HG02870 (cell line): ENCODE data around the gene TMEM238L.

Experiments
- ATAC-seq: cut with Tn5 transposase; IDR thresholded peaks from one replicate; pipeline ENCODE4 v1.9.1; 2021; ENCODE audit warnings: mild to moderate bottlenecking, moderate library complexity; ENCODE audit not compliant: unreplicated experiment

The TMEM238L gene

DNA sequence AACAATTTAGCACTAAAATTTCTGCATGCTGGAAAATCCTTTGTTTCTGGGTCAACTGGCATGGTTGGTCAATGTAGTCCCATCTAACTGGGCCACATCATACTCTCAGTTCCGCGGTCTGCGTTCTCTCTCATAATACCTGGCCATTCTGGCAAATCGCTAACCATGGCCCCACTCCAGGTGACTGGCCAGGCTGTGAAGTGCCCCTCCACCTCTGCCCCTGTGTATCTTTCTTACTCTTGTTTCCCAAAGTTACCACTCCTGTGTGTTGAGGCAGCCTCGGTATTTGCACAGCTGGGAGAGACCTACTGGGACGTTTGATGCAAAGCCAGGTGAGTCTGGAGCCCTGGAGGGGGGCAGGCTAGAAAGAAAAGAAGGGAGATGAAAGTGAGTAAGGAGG, 2.0 kb upstream of the TMEM238L start:
- ATAC-seq, result no peak

GRCh38 chr17:10804546-10804945, 647 bp upstream of the TMEM238L start:
- no peak for ATAC-seq

DNA sequence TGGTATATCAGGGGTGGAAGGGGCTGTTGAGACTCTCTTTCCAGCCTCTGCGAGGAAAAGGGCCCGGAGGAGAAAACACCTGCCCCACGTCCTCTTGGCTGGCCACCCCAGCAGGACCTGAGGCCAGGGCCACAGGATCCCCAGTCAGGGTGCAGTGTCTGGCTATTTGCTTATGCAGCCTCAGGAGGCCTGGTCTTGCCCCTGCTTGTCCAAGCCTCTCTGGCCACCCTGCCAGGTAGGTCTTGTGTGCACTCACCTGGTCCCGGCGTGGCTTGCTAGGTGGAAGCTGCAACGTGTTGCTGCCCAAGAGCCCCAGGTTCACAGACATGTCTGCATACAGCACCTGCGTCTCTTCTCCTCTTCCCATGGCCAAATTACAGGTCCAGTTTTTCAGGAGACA, 549 bp downstream of the TMEM238L start:
- ATAC-seq, result no peak

DNA sequence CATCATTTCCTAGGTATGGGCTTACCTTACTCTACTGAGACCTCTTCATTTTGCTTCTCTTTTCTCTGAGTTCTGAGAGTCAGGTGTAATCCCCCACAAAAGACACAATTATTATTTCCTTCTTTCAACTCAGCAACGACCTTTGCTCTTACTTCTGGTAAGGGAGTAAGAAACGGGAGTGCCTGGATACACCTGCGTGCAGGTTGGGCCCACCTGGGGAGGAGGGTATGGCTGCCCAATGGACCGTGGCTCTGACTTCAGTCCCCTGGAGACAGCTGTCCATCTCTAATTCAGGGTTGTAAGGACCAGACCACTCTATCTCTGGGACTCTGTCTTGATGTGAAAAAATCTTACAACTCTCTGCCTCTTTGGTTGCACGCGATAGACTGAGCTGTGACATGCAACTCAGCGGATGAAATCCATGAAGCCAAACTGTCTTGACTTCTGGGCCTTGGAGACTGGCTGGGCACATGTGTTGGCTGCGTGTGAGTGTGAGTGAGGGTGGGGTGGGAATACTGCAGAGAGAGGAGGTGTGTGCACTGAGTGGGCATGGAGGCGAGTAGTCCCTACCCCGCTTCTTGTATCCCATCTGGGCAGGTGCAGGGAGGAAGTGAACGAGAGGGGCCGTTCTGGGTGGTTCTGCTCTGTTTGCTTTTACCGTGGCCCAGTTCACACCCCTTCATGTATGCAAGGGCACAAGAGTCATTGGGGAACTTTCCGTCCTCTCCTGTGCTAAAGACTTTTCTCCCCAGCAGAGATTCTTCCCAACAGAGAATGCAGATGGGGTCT, 1.2 kb downstream of the TMEM238L start:
- ATAC-seq, result no peak

- no peak for ATAC-seq
Measured at GRCh38 chr17:10799407-10799806, 4.5 kb downstream of the TMEM238L start.

GRCh38 chr17:10798910-10799309, 5.0 kb downstream of the TMEM238L start:
- no peak for ATAC-seq

DNA sequence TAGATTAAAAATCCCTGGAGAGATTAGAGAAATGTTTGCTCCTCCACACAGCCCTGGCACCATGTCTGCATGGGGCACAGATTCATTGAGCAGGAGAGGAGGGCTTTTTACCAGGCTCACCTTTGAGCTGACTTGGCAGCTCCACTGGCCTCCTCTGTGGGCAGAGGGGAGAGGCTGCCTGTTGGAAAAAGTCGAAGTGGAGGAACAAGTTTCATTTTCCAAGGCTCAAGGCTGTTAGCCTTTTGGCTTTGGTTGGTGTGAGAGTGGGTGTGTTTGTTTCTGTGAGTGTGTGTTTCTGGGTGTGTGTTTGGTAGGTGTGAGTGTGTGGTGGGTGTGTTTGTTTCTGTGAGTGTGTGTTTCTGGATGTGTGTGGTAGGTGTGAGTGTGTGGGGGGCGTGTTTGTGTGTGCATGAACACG, 5.6 kb downstream of the TMEM238L start:
- ATAC-seq, result no peak

DNA sequence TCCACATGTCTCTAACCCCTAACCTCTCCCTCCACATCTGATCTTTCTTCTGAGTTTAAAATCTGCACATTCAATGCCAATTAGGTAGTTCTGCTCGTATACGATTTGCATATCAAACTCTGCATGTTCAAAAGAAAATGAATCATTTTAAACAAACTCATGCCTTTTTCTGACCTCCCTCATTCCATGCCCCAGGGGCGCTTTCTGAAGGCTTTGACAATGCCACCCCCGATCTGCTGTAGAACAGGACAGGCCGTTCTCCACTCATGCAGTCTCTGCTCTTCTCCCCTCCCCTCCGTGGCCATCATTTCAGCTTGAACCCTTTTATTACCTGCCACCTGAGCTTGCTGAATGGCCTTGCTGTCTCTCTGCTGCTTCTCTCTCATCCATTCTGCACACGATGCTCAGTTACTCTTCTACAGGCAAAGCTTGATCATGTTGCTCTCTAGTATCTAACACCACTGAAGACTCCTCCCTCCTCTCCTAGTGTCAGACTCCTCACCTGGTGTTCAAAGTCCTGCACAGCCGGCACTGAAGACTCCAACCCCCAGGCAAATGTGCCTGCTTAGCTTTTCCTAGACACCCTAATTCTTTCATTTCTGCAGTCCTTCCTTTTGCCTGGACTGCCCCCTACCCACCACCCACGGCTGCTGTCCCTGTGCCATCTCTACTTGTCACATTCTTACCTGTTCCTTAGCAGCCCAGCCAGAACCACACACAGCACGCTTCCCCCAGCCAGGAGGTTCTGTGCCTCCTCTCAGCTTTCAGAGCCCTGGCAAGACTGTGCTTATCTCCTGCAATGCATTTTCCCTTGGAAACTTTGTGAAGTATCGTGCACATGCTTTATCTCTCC, 6.2 kb downstream of the TMEM238L start:
- ATAC-seq, result no peak

DNA sequence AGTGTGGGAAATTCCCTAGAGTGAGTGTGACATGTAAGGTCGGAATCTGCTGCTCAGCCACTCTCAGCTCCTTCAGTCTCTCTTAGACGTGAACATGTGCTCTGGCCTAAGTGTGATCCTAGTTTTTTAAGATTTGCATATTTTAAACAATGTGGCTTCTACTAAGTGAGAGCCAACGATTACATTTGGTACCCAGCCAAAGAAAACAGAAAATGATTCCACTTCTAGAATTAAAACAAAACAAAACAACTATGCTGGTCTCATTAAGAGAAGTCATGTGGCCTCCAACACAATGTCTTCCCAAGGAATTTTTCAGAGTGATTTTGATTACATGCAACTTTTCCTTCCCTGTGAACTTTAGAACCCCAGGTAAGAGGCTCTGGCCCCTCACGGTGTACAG, 10.1 kb downstream of the TMEM238L start:
- no peak for ATAC-seq

DNA sequence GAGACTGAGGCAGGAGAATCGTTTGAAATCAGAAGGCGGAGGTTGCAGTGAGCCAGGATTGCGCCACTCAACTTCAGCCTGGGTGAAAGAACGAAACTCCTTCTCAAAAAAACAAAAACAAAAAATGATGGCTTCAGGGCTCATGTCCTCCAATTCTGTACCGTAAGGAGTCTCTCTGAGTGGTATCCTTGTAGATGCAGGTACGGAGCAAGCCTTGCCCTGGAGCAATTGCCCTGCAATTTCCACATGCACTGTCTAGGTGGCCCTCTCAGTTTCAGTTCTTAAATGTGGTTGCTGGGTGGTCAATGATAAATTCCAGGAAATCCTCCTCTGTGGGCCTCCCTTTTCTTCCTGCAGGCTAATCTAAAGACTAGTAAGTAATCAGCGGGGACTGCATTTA, 10.6 kb downstream of the TMEM238L start:
- no peak for ATAC-seq

DNA sequence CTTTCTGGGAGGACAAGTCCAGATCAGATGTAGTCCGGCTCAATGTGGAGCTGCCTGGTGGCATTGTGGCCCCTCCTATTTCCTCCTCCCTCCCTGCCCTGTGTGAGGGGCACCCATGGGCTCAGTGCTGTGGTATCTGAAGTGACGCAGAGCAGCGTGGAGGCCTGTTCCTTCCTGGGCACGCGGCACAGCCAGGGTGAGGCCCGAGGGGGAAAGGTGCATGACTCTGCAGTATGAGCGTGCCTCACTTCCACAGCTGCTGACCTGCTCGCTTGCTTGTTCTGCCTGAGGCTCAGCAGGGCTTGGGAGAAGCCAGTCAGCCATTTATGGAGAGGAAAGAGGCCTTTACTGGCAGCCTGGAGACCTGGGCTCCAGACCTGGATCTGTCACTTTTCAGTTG, 11.7 kb downstream of the TMEM238L start:
- no peak for ATAC-seq

- ATAC-seq, result no peak
Measured at GRCh38 chr17:10790491-10791401, 13.2 kb downstream of the TMEM238L start.

DNA sequence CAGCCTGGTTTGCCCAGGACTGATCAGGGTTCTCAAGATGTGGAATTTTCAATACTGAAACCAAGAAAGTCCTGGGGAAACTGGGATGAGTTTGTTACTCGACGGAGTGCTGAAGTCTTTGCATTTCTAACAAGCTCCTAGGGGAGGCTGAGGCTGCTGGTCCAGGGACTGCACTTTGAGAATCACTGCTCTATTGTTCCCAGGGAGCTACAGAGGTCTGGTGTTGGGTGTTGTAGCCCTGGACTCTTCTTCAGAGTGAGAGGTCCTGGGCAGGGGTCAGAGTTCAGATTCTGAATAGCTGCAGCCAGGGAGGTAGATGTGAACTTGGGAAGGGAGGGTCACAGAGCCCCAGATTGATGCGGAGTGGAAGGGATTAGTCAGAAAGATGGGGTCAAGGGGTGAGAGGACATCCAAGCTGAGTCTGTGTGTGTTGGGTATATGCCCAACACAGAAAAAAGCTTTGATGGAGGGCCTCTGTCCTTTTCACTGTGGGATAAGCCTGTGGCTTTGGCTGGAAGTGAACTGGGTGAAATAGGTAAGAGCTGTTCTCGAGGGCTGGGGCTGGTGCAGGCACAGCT, 14.1 kb downstream of the TMEM238L start:
- no peak for ATAC-seq

DNA sequence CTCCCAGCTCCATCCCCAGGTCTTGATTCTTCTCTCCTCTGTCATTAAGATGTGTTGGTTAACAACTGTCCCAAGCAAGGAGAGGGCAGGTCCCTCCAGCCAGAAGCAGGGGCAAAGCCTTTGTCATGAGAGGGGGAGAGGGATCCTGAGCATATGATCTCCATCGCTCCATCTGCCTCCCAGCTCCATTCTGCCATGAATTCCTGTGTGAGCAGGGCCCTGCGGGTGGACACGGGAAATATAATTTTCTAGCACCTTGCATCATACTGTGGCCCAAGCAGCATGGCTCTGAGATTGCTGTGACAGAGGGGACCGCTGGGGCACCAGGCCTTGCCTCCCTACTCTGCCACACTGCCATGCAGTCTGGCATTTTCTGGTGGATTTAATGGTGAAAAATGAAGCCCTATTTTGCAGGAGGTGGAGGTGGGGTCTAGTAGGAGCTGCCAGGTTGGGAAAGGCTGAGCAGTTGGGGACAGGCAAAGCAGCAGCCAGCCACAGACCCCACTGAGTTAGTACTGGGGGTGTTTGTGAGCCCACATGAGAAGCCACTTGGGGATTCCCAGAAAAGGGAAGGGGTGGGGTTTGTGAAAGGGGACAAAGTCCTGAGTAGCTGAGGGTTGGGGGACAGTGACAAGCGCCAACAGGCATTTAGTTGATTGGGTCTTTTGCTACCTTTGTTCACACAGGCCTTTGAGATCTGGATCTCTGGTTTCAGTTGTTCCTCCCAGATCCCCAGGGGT, 16.4 kb downstream of the TMEM238L start:
- no peak for ATAC-seq

- ATAC-seq, result no peak
Measured at GRCh38 chr17:10785295-10785694, 18.6 kb downstream of the TMEM238L start.

- ATAC-seq, result no peak
Measured at GRCh38 chr17:10779609-10780008, 24.3 kb downstream of the TMEM238L start.

GRCh38 chr17:10777890-10778289, 26.0 kb downstream of the TMEM238L start:
- ATAC-seq, result no peak

- no peak for ATAC-seq
Measured at GRCh38 chr17:10777131-10777807, 26.6 kb downstream of the TMEM238L start.

GRCh38 chr17:10776381-10776780, 27.5 kb downstream of the TMEM238L start:
- no peak for ATAC-seq
